Activated CD8-positive, alpha-beta T cell treated with anti-CD3 and anti-CD28 coated beads for 36 hours (primary cell): ENCODE measurements around the gene SLC22A23. TPM values are rescaled to one million over a fixed set of nuclear protein-coding genes. Genes with fewer than 3 reads are reported as not detected.
A peak's percentile ranks its signal among the peaks of the same experiment; 100 is the strongest.

Source experiments
- ATAC-seq: fragments of 200-7000 bp; cut with Tn5 transposase; one replicate; pipeline ENCODE4 v1.10.0; 2021; ENCODE audit warnings: mild to moderate bottlenecking, moderate library complexity
- CTCF ChIA-PET: fragments of 350-600 bp; sonication (Branson Sonifier 250); formaldehyde crosslinking; loops from one replicate; lab custom pipeline; 2021; ENCODE audit warnings: antibody characterized with exemption; lab: Charles Lee
- POLR2A ChIA-PET: fragments of 350-600 bp; sonication (Branson Sonifier 250); formaldehyde crosslinking; loops from one replicate; lab custom pipeline; 2021; ENCODE audit warnings: antibody characterized with exemption; lab: Charles Lee
- DNase-seq: peaks from one replicate; pipeline ENCODE4 v3.0.0-alpha.2; 2020
- H3K27ac Mint-ChIP-seq: one replicate; pipeline ENCODE4 v1.8.0; 2021; ENCODE audit warnings: mild to moderate bottlenecking, mixed read lengths
- H3K27me3 Mint-ChIP-seq: one replicate; pipeline ENCODE4 v1.8.0; 2021; ENCODE audit warnings: mixed read lengths
- H3K36me3 Mint-ChIP-seq: one replicate; pipeline ENCODE4 v1.8.0; 2021; ENCODE audit warnings: low read depth, mixed read lengths
- H3K4me1 Mint-ChIP-seq: one replicate; pipeline ENCODE4 v1.8.0; 2021; ENCODE audit warnings: low read depth, mixed read lengths
- H3K4me3 Mint-ChIP-seq: one replicate; pipeline ENCODE4 v1.8.0; 2021; ENCODE audit warnings: mild to moderate bottlenecking, moderate library complexity, mixed read lengths
- H3K9me3 Mint-ChIP-seq: one replicate; pipeline ENCODE4 v1.8.0; 2021; ENCODE audit warnings: mixed read lengths
- CTCF ChIP-seq: fragments of 200-600 bp; IDR thresholded peaks from one replicate; pipeline ENCODE4 v1.8.0; 2022; ENCODE audit warnings: antibody characterized with exemption, mild to moderate bottlenecking
- intact Hi-C: fragments of 100-400 bp; cut with micrococcal nuclease; formaldehyde crosslinking; loops from one replicate; pipeline ENCODE4 v1.10.0; 2022
- total RNA-seq, 2 experiments: library from RNA; stranded (reverse); gene quantifications; one replicate each; pipeline ENCODE4 v1.2.3, GENCODE V29; 2021

SLC22A23 gene
- total RNA-seq, 2 experiments from 2014 or later, result 0.16 to 0.34 TPM

- H3K4me3 Mint-ChIP-seq, result no peak overlapping the region
- no peak for DNase-seq
- peaks cover 4% of the 10 kb centered on the region for H3K4me1 Mint-ChIP-seq
- ChIA-PET CTCF (interaction anchor here (1.0 kb wide), 1 partner anchor 136 kb away, joined by 3 read pairs; no protein-coding TSS in a partner anchor), POLR2A (no interaction called here)
- no peak overlapping the region for H3K27ac Mint-ChIP-seq
- ATAC-seq, result no peak
- no peak for TF ChIP-seq CTCF
- peaks cover 3% of the 10 kb centered on the region for H3K27me3 Mint-ChIP-seq
- no peaks in the 10 kb centered on the region for H3K36me3 Mint-ChIP-seq
- intact Hi-C loops, result no loop called here
- H3K9me3 Mint-ChIP-seq, result no peaks in the 10 kb centered on the region
Measured at GRCh38 chr6:3415490-3415889, 41.4 kb downstream of the SLC22A23 start.

DNA sequence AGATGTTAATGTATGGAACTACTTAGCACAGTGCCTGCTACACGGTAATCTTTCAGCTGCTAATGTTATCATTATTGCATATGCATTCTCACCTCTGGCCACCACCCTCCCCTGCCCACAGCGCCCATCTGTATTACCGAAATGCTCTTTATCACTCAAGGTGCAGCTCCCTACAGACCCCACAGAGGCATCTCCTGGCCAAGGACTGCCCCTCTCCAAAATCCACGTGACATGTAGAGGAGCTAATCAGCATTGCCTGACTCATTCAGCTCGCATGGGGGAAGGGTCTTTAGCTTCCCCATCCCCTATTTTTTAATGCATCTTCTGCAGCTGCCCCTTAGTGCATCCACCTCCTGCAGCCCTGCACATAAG is 41.8 kb downstream of the SLC22A23 start:
- POLR2A ChIA-PET, result no interaction called here
- CTCF ChIA-PET, result interaction anchor here (0.9 to 1.0 kb wide), 2 partner anchors 47 to 135 kb away, joined by 3 read pairs; no protein-coding TSS in a partner anchor
- Mint-ChIP-seq H3K27ac (no peak overlapping the region), H3K36me3 (no peaks in the 10 kb centered on the region), H3K4me3 (no peak overlapping the region), H3K9me3 (no peaks in the 10 kb centered on the region), H3K4me1 (peaks cover 4% of the 10 kb centered on the region), H3K27me3 (peaks cover 3% of the 10 kb centered on the region)
- no peak for TF ChIP-seq CTCF
- ATAC-seq (no peak), DNase-seq (no peak)
- intact Hi-C loops, result no loop called here

DNA sequence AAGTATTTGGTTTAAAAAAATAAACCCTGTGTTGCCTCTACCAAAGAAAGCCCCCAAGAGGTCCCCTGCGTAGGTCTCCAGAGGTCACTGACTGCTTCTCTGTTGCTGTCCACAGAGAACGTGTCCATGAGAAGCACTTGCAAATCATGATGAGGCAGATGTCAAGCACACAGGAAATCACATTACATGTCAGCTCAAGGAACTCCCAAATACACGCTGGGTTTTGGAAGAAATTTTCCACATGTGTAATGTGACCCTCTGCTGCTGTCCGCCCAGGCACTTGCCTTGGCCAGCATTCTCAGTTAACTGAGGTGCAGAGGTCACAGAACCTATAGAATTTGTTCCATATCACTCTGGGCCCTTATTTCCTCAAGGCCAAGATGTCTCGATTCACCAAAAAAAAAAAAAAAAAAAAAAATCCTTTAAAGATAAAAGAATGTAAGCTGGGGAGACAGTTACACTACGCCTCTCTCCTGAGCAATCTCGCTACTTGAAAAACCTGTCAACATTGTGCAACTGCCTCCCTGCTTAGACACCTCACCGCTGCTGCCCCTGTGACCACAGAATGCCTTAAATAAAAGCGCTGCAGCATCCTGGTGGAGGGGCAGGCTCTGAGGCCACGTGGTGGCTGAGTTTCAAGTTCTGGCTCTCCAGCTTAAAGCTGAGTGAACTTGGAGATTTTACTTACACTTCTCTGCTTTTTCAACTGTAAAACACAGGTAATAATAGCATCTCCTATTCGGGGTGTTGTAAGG is 42.3 kb downstream of the SLC22A23 start:
- Mint-ChIP-seq H3K27ac (no peak overlapping the region), H3K4me3 (no peak overlapping the region), H3K27me3 (no peaks in the 10 kb centered on the region), H3K9me3 (no peaks in the 10 kb centered on the region), H3K36me3 (no peaks in the 10 kb centered on the region), H3K4me1 (peaks cover 4% of the 10 kb centered on the region)
- TF ChIP-seq CTCF, result no peak
- intact Hi-C loops, result loop anchor here (5.0 kb wide), 2 partner anchors 43 to 318 kb away; partner anchors contain the start of gene SLC22A23
- ATAC-seq, result peak; percentile 62
- ChIA-PET CTCF (interaction anchor here (0.7 to 0.9 kb wide), 2 partner anchors 47 to 317 kb away, joined by 3 read pairs; no protein-coding TSS in a partner anchor), POLR2A (no interaction called here)
- DNase-seq, result peak; percentile 47

DNA sequence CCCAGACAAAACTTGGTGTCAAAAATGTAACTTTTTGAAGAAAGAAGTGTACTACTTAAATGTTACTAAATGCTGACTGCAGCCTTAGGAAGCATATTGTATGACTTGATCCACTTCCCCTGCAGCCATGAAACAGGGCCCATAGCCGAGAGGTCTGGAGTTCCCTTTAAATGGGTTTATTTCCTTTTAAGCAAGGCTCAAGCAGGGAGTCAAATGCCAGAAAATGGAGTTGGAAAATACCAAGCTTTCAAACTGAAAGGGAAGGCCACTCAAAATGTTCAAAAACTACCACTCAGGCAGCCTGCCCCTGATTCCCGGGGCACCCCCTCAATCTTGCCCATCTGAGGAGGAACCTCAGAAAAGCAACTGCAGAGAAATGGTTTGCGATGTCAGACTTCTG is 43.3 kb downstream of the SLC22A23 start:
- ATAC-seq (no peak), DNase-seq (no peak)
- H3K9me3 Mint-ChIP-seq, result no peaks in the 10 kb centered on the region
- no peak for TF ChIP-seq CTCF
- CTCF ChIA-PET, result interaction anchor here (0.7 to 0.9 kb wide), 2 partner anchors 18 to 134 kb away, joined by 3 to 5 read pairs; no protein-coding TSS in a partner anchor
- POLR2A ChIA-PET, result no interaction called here
- peaks cover 4% of the 10 kb centered on the region for H3K4me1 Mint-ChIP-seq
- intact Hi-C loops, result loop anchor here (5.0 kb wide), 2 partner anchors 44 to 319 kb away; partner anchors contain the start of gene SLC22A23
- H3K4me3 Mint-ChIP-seq, result no peak overlapping the region
- H3K36me3 Mint-ChIP-seq, result no peaks in the 10 kb centered on the region
- H3K27me3 Mint-ChIP-seq, result no peaks in the 10 kb centered on the region
- no peak overlapping the region for H3K27ac Mint-ChIP-seq
